Tibial nerve (tissue), 4 donors: ENCODE measurements around the gene PDSS2.

Experiments used
- CTCF ChIP-seq, 5 experiments: fragments of 200-600 bp in 3 of 5; fragments of 450-650 bp in 2 of 5; sonication (generic) in 3 of 5; IDR thresholded peaks; one replicate each; pipeline ENCODE4 v1.5.1; 2016 to 2019; ENCODE audit warnings: antibody characterized with exemption in 5 of 5, mild to moderate bottlenecking in 3 of 5, moderate library complexity in 2 of 5
- EP300 ChIP-seq, 2 donors: sonication (generic); formaldehyde crosslinking; IDR thresholded peaks; one replicate each; pipeline ENCODE4 v1.6.1; 2017; ENCODE audit warnings: antibody characterized with exemption in 2 of 2, mild to moderate bottlenecking in 1 of 2
- POLR2A ChIP-seq, 2 donors: fragments of 450-650 bp; IDR thresholded peaks; one replicate each; pipeline ENCODE4 v1.6.1; 2017; ENCODE audit warnings: antibody characterized with exemption in 2 of 2, mild to moderate bottlenecking in 2 of 2, moderate library complexity in 2 of 2

GRCh38 chr6:107192830-107193229, 266.5 kb downstream of the PDSS2 start:
- TF ChIP-seq CTCF (IDR thresholded peaks at IDR 0.05), result no peak
- TF ChIP-seq POLR2A (IDR thresholded peaks at IDR 0.05), result no peak
- no peak for TF ChIP-seq EP300 (IDR thresholded peaks at IDR 0.05)
